GF-D8 (cell line): ENCODE data around the gene MYL12A.
"Not testable (repeated sequence)": the region's sequence is repeated elsewhere in the genome, so short reads cannot be mapped to it uniquely, and the experiment has no call there.

ENCODE experiments used
- DNase-seq: peaks from one replicate; lab custom pipeline; 2025; lab: John Stamatoyannopoulos, UW

MYL12A gene

GRCh38 chr18:3247240-3248061 is at the start of gene MYL12A:
Gene MYL12A (plus strand): TSS chr18:3247801. CDS start chr18:3253248, 5,447 bp downstream.
- peak; percentile 99 for DNase-seq

GRCh38 chr18:3198260-3198860 is 49.2 kb upstream of the MYL12A start:
- not testable (repeated sequence) for DNase-seq

- DNase-seq, result no peak
Observed at GRCh38 chr18:3199942-3200645, 47.5 kb upstream of the MYL12A start.

GRCh38 chr18:3205239-3205638 is 42.4 kb upstream of the MYL12A start:
- no peak for DNase-seq

- no peak for DNase-seq
Observed at GRCh38 chr18:3207565-3207964, 40.0 kb upstream of the MYL12A start.

GRCh38 chr18:3209859-3210569 is 37.6 kb upstream of the MYL12A start:
- no peak for DNase-seq

- DNase-seq, result no peak
Observed at GRCh38 chr18:3211236-3211992, 36.2 kb upstream of the MYL12A start.

- DNase-seq, result no peak
Observed at GRCh38 chr18:3212657-3213056, 34.9 kb upstream of the MYL12A start.

- DNase-seq, result peak; percentile 2
Observed at GRCh38 chr18:3213300-3214059, 34.1 kb upstream of the MYL12A start.

GRCh38 chr18:3214855-3215637 is 32.6 kb upstream of the MYL12A start:
- DNase-seq, result no peak

- no peak for DNase-seq
Observed at GRCh38 chr18:3216987-3217386, 30.6 kb upstream of the MYL12A start.

GRCh38 chr18:3217948-3218647 is 29.5 kb upstream of the MYL12A start:
- no peak for DNase-seq

- DNase-seq, result no peak
Observed at GRCh38 chr18:3218819-3219218, 28.8 kb upstream of the MYL12A start.

- no peak for DNase-seq
Observed at GRCh38 chr18:3219241-3219630, 28.4 kb upstream of the MYL12A start.

- DNase-seq, result no peak
Observed at GRCh38 chr18:3219631-3220335, 27.8 kb upstream of the MYL12A start, which contains the start of gene MYOM1. Gene MYOM1 (minus strand): TSS chr18:3219968. CDS start chr18:3215223, 4,745 bp downstream.

GRCh38 chr18:3220868-3221267 is 26.7 kb upstream of the MYL12A start:
- not testable (repeated sequence) for DNase-seq

- no peak for DNase-seq
Observed at GRCh38 chr18:3221496-3221895, 26.1 kb upstream of the MYL12A start.

GRCh38 chr18:3223356-3223755 is 24.2 kb upstream of the MYL12A start:
- no peak for DNase-seq

GRCh38 chr18:3224223-3224622 is 23.4 kb upstream of the MYL12A start:
- DNase-seq, result no peak
